Mucosa of rectum (tissue), 2 donors: ENCODE data around the gene TFDP1.

Experiments used
- H3K27ac ChIP-seq, 2 donors: one replicate each; pipeline ENCODE4 v1.7.0; 2013; ENCODE audit warnings: inconsistent platforms in 2 of 2, low read depth in 2 of 2, low read length in 2 of 2
- H3K27me3 ChIP-seq, 2 donors: one replicate each; pipeline ENCODE4 v1.7.0; 2013; ENCODE audit warnings: low read length in 2 of 2; ENCODE audit not compliant: control insufficient read depth in 2 of 2, insufficient read depth in 2 of 2
- H3K36me3 ChIP-seq, 2 donors: one replicate each; pipeline ENCODE4 v1.7.0; 2013; ENCODE audit warnings: low read length in 2 of 2; ENCODE audit not compliant: control insufficient read depth in 2 of 2, insufficient read depth in 2 of 2
- H3K4me1 ChIP-seq, 2 donors: one replicate each; pipeline ENCODE4 v1.7.0; 2013; ENCODE audit warnings: low read length in 2 of 2, mild to moderate bottlenecking in 1 of 2; ENCODE audit not compliant: control insufficient read depth in 2 of 2, insufficient read depth in 2 of 2
- H3K4me3 ChIP-seq, 2 donors: one replicate each; pipeline ENCODE4 v1.7.0; 2013; ENCODE audit warnings: low read length in 2 of 2
- H3K9ac ChIP-seq, 2 donors: one replicate each; pipeline ENCODE4 v1.7.0; 2013; ENCODE audit warnings: low read length in 2 of 2, low read depth in 1 of 2, mild to moderate bottlenecking in 1 of 2
- H3K9me3 ChIP-seq, 2 donors: one replicate each; pipeline ENCODE4 v1.7.0; 2013; ENCODE audit warnings: low read length in 2 of 2; ENCODE audit not compliant: control insufficient read depth in 2 of 2
- donor health status: healthy.
- donor health status: Normal muscosa, but diverticular disease.

The TFDP1 gene

GRCh38 chr13:113671066-113672001, 86.8 kb downstream of the TFDP1 start:
- no peak overlapping the region for H3K9ac ChIP-seq
- no peaks in the 10 kb centered on the region for H3K27me3 ChIP-seq
- no peaks in the 10 kb centered on the region for H3K36me3 ChIP-seq
- H3K27ac ChIP-seq = no peak overlapping the region
- H3K4me1 ChIP-seq = no peaks in the 10 kb centered on the region
- H3K9me3 ChIP-seq = no peaks in the 10 kb centered on the region
- H3K4me3 ChIP-seq = no peak overlapping the region

- no peak overlapping the region for H3K9ac ChIP-seq
- no peaks in the 10 kb centered on the region for H3K27me3 ChIP-seq
- H3K36me3 ChIP-seq = no peaks in the 10 kb centered on the region
- H3K4me3 ChIP-seq = no peak overlapping the region
- H3K4me1 ChIP-seq = no peaks in the 10 kb centered on the region
- no peaks in the 10 kb centered on the region for H3K9me3 ChIP-seq
- no peak overlapping the region for H3K27ac ChIP-seq
These were observed 87.6 kb downstream of the TFDP1 start for GRCh38 chr13:113672002-113672651.
